Gastroesophageal sphincter (tissue), 3 donors: ENCODE results near the gene MLEC.

Experiments used
- CTCF ChIP-seq, 4 experiments: fragments of 200-600 bp in 2 of 4; fragments of 450-650 bp in 2 of 4; sonication (generic) in 1 of 4; IDR thresholded peaks; one replicate each; pipeline ENCODE4 v1.5.1; 2017 to 2019; ENCODE audit warnings: antibody characterized with exemption in 4 of 4, mild to moderate bottlenecking in 2 of 4, moderate library complexity in 2 of 4
- POLR2A ChIP-seq, 2 donors: fragments of 450-650 bp; IDR thresholded peaks; one replicate each; pipeline ENCODE4 v1.6.1; 2017; ENCODE audit warnings: antibody characterized with exemption in 2 of 2, mild to moderate bottlenecking in 2 of 2, moderate library complexity in 1 of 2

GRCh38 chr12:120718055-120718454, 31.1 kb downstream of the MLEC start:
- TF ChIP-seq CTCF (IDR thresholded peaks at IDR 0.05) (no peak), POLR2A (IDR thresholded peaks at IDR 0.05) (no peak)
